ENCODE data around the gene CHDH. TPM values are rescaled to one million over a fixed set of nuclear protein-coding genes. Genes with fewer than 3 reads are reported as not detected.

CHDH gene
- total and polyA plus RNA-seq, 11 donors: 0.69 to 13.2 (median 4.9) TPM

DNA sequence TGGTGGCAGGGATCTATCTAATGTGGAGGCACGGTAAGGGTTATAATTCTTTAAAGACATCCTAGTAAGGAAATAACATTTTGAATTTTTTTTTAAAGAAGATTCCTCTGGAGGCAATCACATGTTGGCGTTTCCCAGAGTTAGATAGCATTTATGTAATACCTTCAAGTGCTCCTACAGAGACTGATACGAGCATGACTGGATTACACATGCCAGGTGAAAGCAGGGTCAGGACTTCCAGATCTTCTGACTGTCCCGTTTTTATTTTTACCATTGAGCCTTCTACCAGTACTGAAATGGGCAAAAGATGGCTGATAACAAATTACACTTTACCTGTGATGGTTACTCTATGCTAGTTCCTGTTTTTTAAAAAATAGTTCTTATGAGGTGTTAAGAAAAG lies 14.0 kb upstream of the CHDH start:
- Histone ChIP-seq H3K9me3 (no peaks in the 10 kb centered on the region), H3K36me3 (peaks cover 0 to 65% (median 53%) of the 10 kb centered on the region in 9 donors), H3K27ac (no peak overlapping the region), H3K4me3 (no peak overlapping the region), H3K27me3 (no peaks in the 10 kb centered on the region), H3K4me1 (peaks cover 0 to 8% (median 0%) of the 10 kb centered on the region in 12 donors)
- 46 to 63% (median 62%) methylated on average over 4 of the region's 4 CpGs for WGBS, 4 donors
- intact Hi-C loops (cut with DNase I): no loop called here
- no peak for DNase-seq
- peak in 3 of 4 donors; percentile 42 to 67 (median 47) for ATAC-seq
- TF ChIP-seq POLR2A (IDR thresholded peaks at IDR 0.05) (no peak), CTCF (IDR thresholded peaks at IDR 0.05) (no peak)

GRCh38 chr3:53859178-53859577 lies 13.0 kb upstream of the CHDH start:
- Histone ChIP-seq H3K4me3 (no peak overlapping the region), H3K9me3 (no peaks in the 10 kb centered on the region), H3K27ac (no peak overlapping the region), H3K4me1 (peaks cover 0 to 8% (median 0%) of the 10 kb centered on the region in 12 donors), H3K36me3 (peaks cover 0 to 55% (median 43%) of the 10 kb centered on the region in 9 donors), H3K27me3 (no peaks in the 10 kb centered on the region)
- intact Hi-C loops (cut with DNase I): loop anchor here in 1 of 10 donors (10.0 kb wide), 1 partner anchor 564 kb away; no protein-coding TSS in a partner anchor
- 91 to 97% (median 95%) methylated on average over 6 of the region's 6 CpGs for WGBS, 4 donors
- no peak for DNase-seq
- peak in 1 of 4 donors; percentile 38 for ATAC-seq
- no peak for TF ChIP-seq CTCF (IDR thresholded peaks at IDR 0.05)
- TF ChIP-seq POLR2A (IDR thresholded peaks at IDR 0.05): no peak

DNA sequence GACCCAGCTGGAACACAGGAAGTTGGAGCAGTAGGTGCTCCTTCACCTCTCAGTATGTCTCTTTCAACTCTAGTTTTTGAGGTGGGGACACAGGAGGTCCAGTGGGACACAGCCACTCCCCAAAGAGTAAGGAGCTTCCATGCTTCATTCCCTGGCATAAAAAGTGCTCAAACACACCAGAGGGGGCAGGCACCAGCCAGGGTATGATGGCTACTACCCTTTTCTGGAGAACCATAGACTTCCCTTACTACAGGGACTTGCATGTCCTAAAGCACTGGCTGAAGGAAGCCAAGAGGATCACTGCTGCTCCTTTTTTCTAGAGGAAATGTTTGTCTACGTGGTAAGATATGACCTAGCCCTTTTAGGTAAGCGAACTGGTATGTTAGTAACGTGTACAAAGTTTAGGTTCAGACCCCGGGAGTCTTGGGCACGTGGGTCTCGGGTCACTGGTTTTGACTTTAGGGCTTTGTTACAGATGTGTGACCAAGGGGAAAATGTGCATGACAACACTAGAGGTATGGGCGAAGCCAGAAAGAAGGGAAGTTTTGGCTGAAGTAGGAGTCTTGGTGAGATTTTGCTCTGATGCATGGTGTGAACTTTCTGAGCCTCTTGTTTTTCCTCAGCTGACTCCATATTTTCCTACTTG lies 12.0 kb upstream of the CHDH start:
- H3K4me3 ChIP-seq: no peak overlapping the region
- no peaks in the 10 kb centered on the region for H3K9me3 ChIP-seq
- intact Hi-C loops (cut with DNase I): loop anchor here in 1 of 10 donors (10.0 kb wide), 1 partner anchor 563 kb away; no protein-coding TSS in a partner anchor
- peaks cover 0 to 8% (median 0%) of the 10 kb centered on the region in 12 donors for H3K4me1 ChIP-seq
- peaks cover 0 to 45% (median 33%) of the 10 kb centered on the region in 9 donors for H3K36me3 ChIP-seq
- no peaks in the 10 kb centered on the region for H3K27me3 ChIP-seq
- DNase-seq (no peak), ATAC-seq (no peak)
- WGBS, 4 donors: 83 to 90% (median 88%) methylated on average over 7 of the region's 7 CpGs
- no peak overlapping the region for H3K27ac ChIP-seq
- TF ChIP-seq CTCF (IDR thresholded peaks at IDR 0.05): no peak
- TF ChIP-seq POLR2A (IDR thresholded peaks at IDR 0.05): no peak

DNA sequence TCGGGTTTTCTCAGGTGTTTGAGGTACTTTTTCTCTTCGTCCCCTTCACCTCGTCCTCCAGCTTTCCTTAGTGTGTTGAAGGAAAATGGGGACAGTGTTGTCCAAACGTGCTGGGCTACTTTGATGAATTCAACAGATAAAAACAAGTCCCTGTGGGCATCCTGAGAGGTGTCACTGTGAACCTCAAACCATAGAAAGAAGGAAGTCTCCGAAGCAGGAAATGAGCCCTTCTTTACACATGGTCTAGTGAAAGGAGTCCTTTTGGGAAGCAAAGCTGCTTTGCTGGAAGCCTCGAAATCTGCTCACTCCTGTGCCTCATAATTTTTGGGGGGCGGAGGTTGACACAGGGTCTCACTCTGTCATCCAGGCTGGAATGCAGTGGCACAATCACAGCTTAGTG lies 10.7 kb upstream of the CHDH start:
- WGBS, 4 donors: 65 to 81% (median 79%) methylated on average over 7 of the region's 7 CpGs
- Histone ChIP-seq H3K36me3 (peaks cover 0 to 33% (median 21%) of the 10 kb centered on the region in 9 donors), H3K9me3 (no peaks in the 10 kb centered on the region), H3K4me3 (no peak overlapping the region), H3K4me1 (peaks cover 0 to 8% (median 0%) of the 10 kb centered on the region in 12 donors), H3K27me3 (no peaks in the 10 kb centered on the region), H3K27ac (no peak overlapping the region)
- TF ChIP-seq POLR2A (IDR thresholded peaks at IDR 0.05): no peak
- TF ChIP-seq CTCF (IDR thresholded peaks at IDR 0.05): no peak
- intact Hi-C loops (cut with DNase I): loop anchor here in 1 of 10 donors (10.0 kb wide), 1 partner anchor 562 kb away; no protein-coding TSS in a partner anchor
- DNase-seq (no peak), ATAC-seq (no peak)

Measured in heart left ventricle (tissue), 16 donors.